HepG2 (cell line): ENCODE measurements around the gene MYO9A. TPM values are rescaled to one million over a fixed set of nuclear protein-coding genes. Genes with fewer than 3 reads are reported as not detected.

Experiments
- ATAC-seq: fragments of 200-7000 bp; cut with Tn5 transposase; 3 replicates; pipeline ENCODE4 v1.9.1; 2020; ENCODE audit warnings: mild to moderate bottlenecking, moderate library complexity
- BruUV-seq: library from RNA; stranded (reverse); fragments of 400-500 nt; replicated peaks from 2 replicates; lab custom pipeline; 2021; lab: Mats Ljungman, UMichigan
- CTCF ChIA-PET: fragments of 300-600 bp; formaldehyde crosslinking; extraction: SDS; loops from one replicate; lab custom pipeline; 2021; ENCODE audit warnings: low total read pairs, inconsistent platforms, low intra/inter-chr PET ratio; lab: Yijun Ruan, JAX
- POLR2A ChIA-PET: fragments of 350-600 bp; sonication (Branson Sonifier 250); formaldehyde crosslinking; loops from one replicate; lab custom pipeline; 2020; ENCODE audit warnings: antibody characterized with exemption, inconsistent platforms; lab: Yijun Ruan, JAX
- DNase-seq: peaks from one replicate; pipeline ENCODE4 v3.0.0-alpha.2; 2015; ENCODE audit warnings: low spot score
- FAIRE-seq: peaks from 3 replicates; lab custom pipeline; 2011; peaks lifted over from hg19 to GRCh38; lab: Jason Lieb, UNC
- H2AFZ ChIP-seq: one replicate; pipeline ENCODE4 v1.6.1; 2011; ENCODE audit warnings: low read length, inconsistent platforms
- H3K27ac ChIP-seq: fragments of 300-600 bp; 3 replicates; pipeline ENCODE4 v1.8.0; 2011; ENCODE audit warnings: mixed run types, mild to moderate bottlenecking, mixed read lengths, low read length, inconsistent platforms; ENCODE audit not compliant: insufficient read depth; ENCODE audit errors: extremely low read length
- H3K27me3 ChIP-seq, 2 experiments: fragments of 200-600 bp in 1 of 2; 2 replicates in 1 of 2; 3 replicates in 1 of 2; pipeline versions ENCODE4 v1.6.0 to v1.8.0; 2011; ENCODE audit warnings: low read length in 2 of 2, mild to moderate bottlenecking in 2 of 2, moderate library complexity in 2 of 2, inconsistent platforms in 1 of 2; ENCODE audit not compliant: insufficient read depth in 2 of 2, control insufficient read depth in 1 of 2
- H3K36me3 ChIP-seq, 2 experiments: fragments of 200-600 bp in 1 of 2; replicated peaks in 1 of 2; 2 replicates in 1 of 2; 3 replicates in 1 of 2; pipeline versions ENCODE4 v1.5.1 to v1.8.0; 2011; ENCODE audit warnings: low read length in 2 of 2, inconsistent platforms in 1 of 2; ENCODE audit not compliant: insufficient read depth in 2 of 2, control insufficient read depth in 1 of 2
- H3K4me1 ChIP-seq: 2 replicates; pipeline ENCODE4 v1.5.1; 2012; ENCODE audit warnings: low read length, inconsistent platforms; ENCODE audit not compliant: insufficient read depth
- H3K4me2 ChIP-seq: 2 replicates; pipeline ENCODE4 v1.6.0; 2011; ENCODE audit warnings: low read depth, low read length, inconsistent platforms
- H3K4me3 ChIP-seq, 3 experiments: fragments of 200-600 bp in 1 of 3; sonication (generic), shearing (Covaris generic) in 1 of 3; replicated peaks in 1 of 3; 2 replicates each; pipeline ENCODE4 v1.5.1; 2011 to 2016; ENCODE audit warnings: low read length in 3 of 3, inconsistent platforms in 2 of 3, low read depth in 2 of 3, mild to moderate bottlenecking in 2 of 3, control low read depth in 1 of 3, mixed read lengths in 1 of 3; ENCODE audit not compliant: insufficient read depth in 1 of 3
- H3K79me2 ChIP-seq: one replicate; pipeline ENCODE4 v1.6.1; 2011; ENCODE audit warnings: low read length, inconsistent platforms; ENCODE audit not compliant: insufficient read depth
- H3K9ac ChIP-seq: 2 replicates; pipeline ENCODE4 v1.6.0; 2011; ENCODE audit warnings: mild to moderate bottlenecking, low read depth, low read length, inconsistent platforms; ENCODE audit not compliant: insufficient read depth
- H3K9me3 ChIP-seq: 2 replicates; pipeline ENCODE4 v1.5.1; 2012; ENCODE audit warnings: mild to moderate bottlenecking, low read length
- H4K20me1 ChIP-seq: 2 replicates; pipeline ENCODE4 v1.6.0; 2011; ENCODE audit warnings: inconsistent platforms, mild to moderate bottlenecking, low read length, moderate library complexity; ENCODE audit not compliant: insufficient read depth
- FOXA3 ChIP-seq: IDR thresholded peaks from 2 replicates; pipeline ENCODE4 v1.6.1; 2016; ENCODE audit warnings: missing genetic modification reagents, missing compliant biosample characterization
- HHEX ChIP-seq: IDR thresholded peaks from 2 replicates; pipeline ENCODE4 v1.6.1; 2016; ENCODE audit warnings: control low read depth
- PRDM4 ChIP-seq: sonication (generic); formaldehyde crosslinking; IDR thresholded peaks from 2 replicates; pipeline ENCODE4 v1.9.0; 2021; ENCODE audit warnings: missing genetic modification reagents, borderline replicate concordance
- SALL2 ChIP-seq: sonication (generic); formaldehyde crosslinking; IDR thresholded peaks from 2 replicates; pipeline ENCODE4 v1.8.1; 2023; ENCODE audit warnings: mild to moderate bottlenecking, missing genetic modification reagents, inconsistent platforms
- TBX2 ChIP-seq: sonication (generic); formaldehyde crosslinking; IDR thresholded peaks from 2 replicates; pipeline ENCODE4 v1.5.0; 2020; ENCODE audit warnings: missing genetic modification reagents, mild to moderate bottlenecking, borderline replicate concordance
- TBX3 ChIP-seq: fragments of 450-650 bp; IDR thresholded peaks from 2 replicates; pipeline ENCODE4 v1.6.1; 2017; ENCODE audit warnings: antibody characterized with exemption, mild to moderate bottlenecking, inconsistent platforms, borderline replicate concordance
- ZNF557 ChIP-seq: sonication (generic); formaldehyde crosslinking; IDR thresholded peaks from 2 replicates; pipeline ENCODE4 v1.4.0; 2020; ENCODE audit warnings: missing genetic modification reagents
- ZNF616 ChIP-seq: sonication (generic); formaldehyde crosslinking; IDR thresholded peaks from 2 replicates; pipeline ENCODE4 v1.5.0; 2020; ENCODE audit warnings: low read depth, mild to moderate bottlenecking, missing genetic modification reagents
- WGBS: methylation state at CpG from one replicate; pipeline ENCODE4 v1.1.6; 2017; ENCODE audit warnings: low lambda C conversion rate; 5-methylcytosine and 5-hydroxymethylcytosine counted together
- in situ Hi-C: cut with HindIII; loops from 2 replicates; pipeline ENCODE4 v1.10.0; 2017; ENCODE audit warnings: low pct_unique_long_range_greater_than_20kb; ENCODE audit not compliant: extremely low pct_ligation_motif_present
- intact Hi-C: fragments of 100-400 bp; cut with micrococcal nuclease; formaldehyde crosslinking; loops from one replicate; pipeline ENCODE4 v1.10.0; 2022; ENCODE audit not compliant: unreplicated experiment
- polyA plus RNA-seq, 8 experiments: library from polyadenylated mRNA; depleted of rRNA in 3 of 8; stranded (reverse) in 7 of 8; unstranded in 1 of 8; fragments of >200 nt; fragmentation: Illumina TruSeq in 4 of 8; extraction: Trizol in 4 of 8; gene quantifications; 2 replicates each; pipeline versions ENCODE4 v1.2.1 to v1.2.3, GENCODE V29; 2011 to 2016; ENCODE audit warnings: low read depth in 4 of 8, missing spikeins in 1 of 8, mixed read lengths in 1 of 8; ENCODE audit not compliant: insufficient read depth in 1 of 8
- total RNA-seq, 5 experiments: library from RNA; depleted of rRNA; stranded (reverse); fragments of >200 nt; fragmentation: Illumina TruSeq; extraction: Trizol; gene quantifications; 2 replicates each; pipeline ENCODE4 v1.2.3, GENCODE V29; 2016; ENCODE audit warnings: low read depth in 1 of 5
- TF ChIP-seq, protein P1 (sequence below): sonication (generic); formaldehyde crosslinking; IDR thresholded peaks from 2 replicates; pipeline ENCODE4 v1.5.1; 2020; ENCODE audit warnings: mild to moderate bottlenecking, missing genetic modification reagents, borderline replicate concordance
- TF ChIP-seq, protein P2 (sequence below): sonication (generic); formaldehyde crosslinking; IDR thresholded peaks from 2 replicates; pipeline ENCODE4 v1.4.0; 2020; ENCODE audit warnings: missing genetic modification reagents

The MYO9A gene
- total and polyA plus RNA-seq, 2 of the 13 experiments (the other 11 are each of a cell fraction or from before 2014, with no cell fraction given) = 4.8 to 15.3 TPM

DNA sequence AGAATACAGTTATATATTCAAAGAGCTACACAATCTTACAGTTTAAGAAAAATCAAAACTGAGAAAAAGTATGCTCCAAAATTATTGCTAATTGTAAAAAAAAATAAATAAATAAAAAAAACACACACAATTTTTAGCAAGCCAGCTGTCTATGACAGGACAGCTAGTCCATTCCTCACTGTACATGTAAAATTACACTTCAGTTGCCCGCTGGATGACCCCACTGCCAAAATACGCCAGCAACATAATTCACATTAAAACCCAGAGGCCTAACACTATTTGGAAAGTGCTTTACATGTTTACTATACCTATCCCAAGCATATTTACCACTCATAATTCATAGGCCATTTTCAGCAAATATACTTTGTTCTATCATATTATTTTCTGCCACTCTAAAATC, 5.8 kb downstream of the MYO9A start (continued):
- TF ChIP-seq, protein P1, sequence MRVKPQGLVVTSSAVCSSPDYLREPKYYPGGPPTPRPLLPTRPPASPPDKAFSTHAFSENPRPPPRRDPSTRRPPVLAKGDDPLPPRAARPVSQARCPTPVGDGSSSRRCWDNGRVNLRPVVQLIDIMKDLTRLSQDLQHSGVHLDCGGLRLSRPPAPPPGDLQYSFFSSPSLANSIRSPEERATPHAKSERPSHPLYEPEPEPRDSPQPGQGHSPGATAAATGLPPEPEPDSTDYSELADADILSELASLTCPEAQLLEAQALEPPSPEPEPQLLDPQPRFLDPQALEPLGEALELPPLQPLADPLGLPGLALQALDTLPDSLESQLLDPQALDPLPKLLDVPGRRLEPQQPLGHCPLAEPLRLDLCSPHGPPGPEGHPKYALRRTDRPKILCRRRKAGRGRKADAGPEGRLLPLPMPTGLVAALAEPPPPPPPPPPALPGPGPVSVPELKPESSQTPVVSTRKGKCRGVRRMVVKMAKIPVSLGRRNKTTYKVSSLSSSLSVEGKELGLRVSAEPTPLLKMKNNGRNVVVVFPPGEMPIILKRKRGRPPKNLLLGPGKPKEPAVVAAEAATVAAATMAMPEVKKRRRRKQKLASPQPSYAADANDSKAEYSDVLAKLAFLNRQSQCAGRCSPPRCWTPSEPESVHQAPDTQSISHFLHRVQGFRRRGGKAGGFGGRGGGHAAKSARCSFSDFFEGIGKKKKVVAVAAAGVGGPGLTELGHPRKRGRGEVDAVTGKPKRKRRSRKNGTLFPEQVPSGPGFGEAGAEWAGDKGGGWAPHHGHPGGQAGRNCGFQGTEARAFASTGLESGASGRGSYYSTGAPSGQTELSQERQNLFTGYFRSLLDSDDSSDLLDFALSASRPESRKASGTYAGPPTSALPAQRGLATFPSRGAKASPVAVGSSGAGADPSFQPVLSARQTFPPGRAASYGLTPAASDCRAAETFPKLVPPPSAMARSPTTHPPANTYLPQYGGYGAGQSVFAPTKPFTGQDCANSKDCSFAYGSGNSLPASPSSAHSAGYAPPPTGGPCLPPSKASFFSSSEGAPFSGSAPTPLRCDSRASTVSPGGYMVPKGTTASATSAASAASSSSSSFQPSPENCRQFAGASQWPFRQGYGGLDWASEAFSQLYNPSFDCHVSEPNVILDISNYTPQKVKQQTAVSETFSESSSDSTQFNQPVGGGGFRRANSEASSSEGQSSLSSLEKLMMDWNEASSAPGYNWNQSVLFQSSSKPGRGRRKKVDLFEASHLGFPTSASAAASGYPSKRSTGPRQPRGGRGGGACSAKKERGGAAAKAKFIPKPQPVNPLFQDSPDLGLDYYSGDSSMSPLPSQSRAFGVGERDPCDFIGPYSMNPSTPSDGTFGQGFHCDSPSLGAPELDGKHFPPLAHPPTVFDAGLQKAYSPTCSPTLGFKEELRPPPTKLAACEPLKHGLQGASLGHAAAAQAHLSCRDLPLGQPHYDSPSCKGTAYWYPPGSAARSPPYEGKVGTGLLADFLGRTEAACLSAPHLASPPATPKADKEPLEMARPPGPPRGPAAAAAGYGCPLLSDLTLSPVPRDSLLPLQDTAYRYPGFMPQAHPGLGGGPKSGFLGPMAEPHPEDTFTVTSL (CRISPR knock-in tag) = no peak
- no peak for TF ChIP-seq PRDM4 (CRISPR knock-in tag)
- no peak for TF ChIP-seq SALL2

DNA sequence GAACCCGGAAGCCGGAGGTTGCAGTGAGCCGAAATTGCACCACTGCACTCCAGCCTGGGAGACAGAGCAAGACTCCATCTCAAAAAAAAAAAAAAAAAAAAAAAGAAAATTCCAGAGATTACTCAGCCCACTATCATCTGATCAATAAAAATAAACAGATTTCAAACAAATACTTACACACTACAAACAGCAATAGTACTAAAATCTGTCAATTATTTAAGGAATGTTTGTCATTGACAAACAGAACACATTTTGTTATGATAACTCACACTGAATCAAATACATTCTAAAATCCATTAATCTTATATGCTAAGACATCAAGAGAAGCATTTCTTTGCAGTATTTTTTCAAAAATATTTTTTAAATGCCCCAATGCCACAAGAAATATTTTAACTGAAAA, 7.6 kb downstream of the MYO9A start:
- DNase-seq = peak; percentile 54
- H3K79me2 ChIP-seq = no peaks in the 10 kb centered on the region
- WGBS = 39% methylated on average over 3 of the region's 3 CpGs
- H3K36me3 ChIP-seq = no peaks in the 10 kb centered on the region
- ChIA-PET POLR2A (no interaction called here), CTCF (no interaction called here)
- H3K9ac ChIP-seq = no peak overlapping the region
- no peaks in the 10 kb centered on the region for H3K27me3 ChIP-seq
- in situ Hi-C loops (no loop called here), intact Hi-C loops (loop anchor here (1.0 kb wide), 1 partner anchor 121 kb away; the partner anchor contains the start of gene PKM)
- no peak overlapping the region for H3K27ac ChIP-seq
- BruUV-seq = no TSS peak
- ATAC-seq = peak; percentile 63
- H3K9me3 ChIP-seq = no peaks in the 10 kb centered on the region
- no peak overlapping the region for H2AFZ ChIP-seq
- peaks cover 8% of the 10 kb centered on the region; the same call in 1 of the 2 replicates for H3K4me1 ChIP-seq
- no peak overlapping the region for H3K4me2 ChIP-seq
- peaks cover 8% of the 10 kb centered on the region; the same call in 1 of the 2 replicates for H4K20me1 ChIP-seq
- FAIRE-seq = no peak
- H3K4me3 ChIP-seq = no peak overlapping the region
- TF ChIP-seq TBX2 (CRISPR knock-in tag) = no peak
- TF ChIP-seq TBX3 = peak; percentile 92
- peak; percentile 54 for TF ChIP-seq FOXA3 (CRISPR knock-in tag)
- TF ChIP-seq ZNF616 (CRISPR knock-in tag) = no peak
- TF ChIP-seq, protein P2, sequence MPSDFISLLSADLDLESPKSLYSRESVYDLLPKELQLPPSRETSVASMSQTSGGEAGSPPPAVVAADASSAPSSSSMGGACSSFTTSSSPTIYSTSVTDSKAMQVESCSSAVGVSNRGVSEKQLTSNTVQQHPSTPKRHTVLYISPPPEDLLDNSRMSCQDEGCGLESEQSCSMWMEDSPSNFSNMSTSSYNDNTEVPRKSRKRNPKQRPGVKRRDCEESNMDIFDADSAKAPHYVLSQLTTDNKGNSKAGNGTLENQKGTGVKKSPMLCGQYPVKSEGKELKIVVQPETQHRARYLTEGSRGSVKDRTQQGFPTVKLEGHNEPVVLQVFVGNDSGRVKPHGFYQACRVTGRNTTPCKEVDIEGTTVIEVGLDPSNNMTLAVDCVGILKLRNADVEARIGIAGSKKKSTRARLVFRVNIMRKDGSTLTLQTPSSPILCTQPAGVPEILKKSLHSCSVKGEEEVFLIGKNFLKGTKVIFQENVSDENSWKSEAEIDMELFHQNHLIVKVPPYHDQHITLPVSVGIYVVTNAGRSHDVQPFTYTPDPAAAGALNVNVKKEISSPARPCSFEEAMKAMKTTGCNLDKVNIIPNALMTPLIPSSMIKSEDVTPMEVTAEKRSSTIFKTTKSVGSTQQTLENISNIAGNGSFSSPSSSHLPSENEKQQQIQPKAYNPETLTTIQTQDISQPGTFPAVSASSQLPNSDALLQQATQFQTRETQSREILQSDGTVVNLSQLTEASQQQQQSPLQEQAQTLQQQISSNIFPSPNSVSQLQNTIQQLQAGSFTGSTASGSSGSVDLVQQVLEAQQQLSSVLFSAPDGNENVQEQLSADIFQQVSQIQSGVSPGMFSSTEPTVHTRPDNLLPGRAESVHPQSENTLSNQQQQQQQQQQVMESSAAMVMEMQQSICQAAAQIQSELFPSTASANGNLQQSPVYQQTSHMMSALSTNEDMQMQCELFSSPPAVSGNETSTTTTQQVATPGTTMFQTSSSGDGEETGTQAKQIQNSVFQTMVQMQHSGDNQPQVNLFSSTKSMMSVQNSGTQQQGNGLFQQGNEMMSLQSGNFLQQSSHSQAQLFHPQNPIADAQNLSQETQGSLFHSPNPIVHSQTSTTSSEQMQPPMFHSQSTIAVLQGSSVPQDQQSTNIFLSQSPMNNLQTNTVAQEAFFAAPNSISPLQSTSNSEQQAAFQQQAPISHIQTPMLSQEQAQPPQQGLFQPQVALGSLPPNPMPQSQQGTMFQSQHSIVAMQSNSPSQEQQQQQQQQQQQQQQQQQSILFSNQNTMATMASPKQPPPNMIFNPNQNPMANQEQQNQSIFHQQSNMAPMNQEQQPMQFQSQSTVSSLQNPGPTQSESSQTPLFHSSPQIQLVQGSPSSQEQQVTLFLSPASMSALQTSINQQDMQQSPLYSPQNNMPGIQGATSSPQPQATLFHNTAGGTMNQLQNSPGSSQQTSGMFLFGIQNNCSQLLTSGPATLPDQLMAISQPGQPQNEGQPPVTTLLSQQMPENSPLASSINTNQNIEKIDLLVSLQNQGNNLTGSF = no peak
- TF ChIP-seq ZNF557 (CRISPR knock-in tag) = no peak
- TF ChIP-seq HHEX (CRISPR knock-in tag) = peak; percentile 75
